HCT116 (cell line): ENCODE measurements around the gene STEAP4. TPM values are rescaled to one million over a fixed set of nuclear protein-coding genes. Genes with fewer than 3 reads are reported as not detected.

Experiments used
- ATAC-seq: fragments of 200-7000 bp; cut with Tn5 transposase; 2 replicates; pipeline ENCODE4 v1.9.1; 2020; ENCODE audit warnings: mild to moderate bottlenecking, moderate library complexity
- BruUV-seq: library from RNA; stranded (reverse); fragments of 400-500 nt; replicated peaks from 2 replicates; lab custom pipeline; 2021; lab: Mats Ljungman, UMichigan
- CTCF ChIA-PET: fragments of 300-600 bp; sonication (Branson Sonifier 250); formaldehyde crosslinking; loops from one replicate; lab custom pipeline; 2021; ENCODE audit warnings: antibody characterized with exemption; lab: Charles Lee
- POLR2A ChIA-PET: fragments of 300-600, 350-600 bp; sonication (Branson Sonifier 250); formaldehyde crosslinking; loops from one replicate; lab custom pipeline; 2021; ENCODE audit warnings: antibody characterized with exemption; lab: Charles Lee
- RAD21 ChIA-PET, 2 experiments: fragments of 300-600 bp; sonication (Branson Sonifier 250); formaldehyde crosslinking; loops; one replicate each; lab custom pipeline; 2023; ENCODE audit warnings: low total read pairs in 2 of 2; ENCODE audit not compliant: uncharacterized antibody in 2 of 2, unreplicated experiment in 2 of 2, low non-redundant PET in 1 of 2; lab: Charles Lee
- DNase-seq: peaks from one replicate; pipeline ENCODE4 v3.0.0-alpha.2; 2010; ENCODE audit warnings: low read depth, low spot score
- H2AFZ ChIP-seq: fragments of 200-600 bp; shearing (Covaris generic), sonication (generic); 2 replicates; pipeline ENCODE4 v1.6.1; 2017; ENCODE audit warnings: low read depth, mixed run types, mixed read lengths, antibody characterized with exemption, low read length; ENCODE audit not compliant: poor library complexity, severe bottlenecking
- H3K27ac ChIP-seq: 2 replicates; pipeline ENCODE4 v1.5.1; 2012; ENCODE audit warnings: low read depth, low read length
- H3K27me3 ChIP-seq: fragments of 200-600 bp; sonication (generic); 2 replicates; pipeline ENCODE4 v1.6.1; 2016; ENCODE audit warnings: mixed run types, low read length, mixed read lengths; ENCODE audit not compliant: insufficient read depth
- H3K36me3 ChIP-seq, 2 experiments: fragments of 200-500 bp in 1 of 2; fragments of 200-600 bp in 1 of 2; sonication (Bioruptor generic) in 1 of 2; sonication (generic) in 1 of 2; 2 replicates each; pipeline versions ENCODE4 v1.5.1 to v1.6.1; 2014 to 2016; ENCODE audit warnings: low read length in 2 of 2, inconsistent platforms in 1 of 2, mixed read lengths in 1 of 2, mixed run types in 1 of 2; ENCODE audit not compliant: insufficient read depth in 2 of 2, control insufficient read depth in 1 of 2
- H3K4me1 ChIP-seq, 2 experiments: fragments of 200-600 bp in 1 of 2; sonication (generic) in 1 of 2; 2 replicates each; pipeline versions ENCODE4 v1.5.1 to v1.6.1; 2012 to 2017; ENCODE audit warnings: low read length in 2 of 2, inconsistent platforms in 1 of 2, mild to moderate bottlenecking in 1 of 2, mixed read lengths in 1 of 2, mixed run types in 1 of 2, moderate library complexity in 1 of 2; ENCODE audit not compliant: insufficient read depth in 2 of 2, control insufficient read depth in 1 of 2
- H3K4me2 ChIP-seq: fragments of 200-600 bp; sonication (generic); 2 replicates; pipeline ENCODE4 v1.6.1; 2017; ENCODE audit warnings: mixed run types, low read length, mixed read lengths
- H3K4me3 ChIP-seq, 2 experiments: fragments of 200-600 bp in 1 of 2; sonication (generic) in 1 of 2; replicated peaks in 1 of 2; 2 replicates each; pipeline ENCODE4 v1.5.1; 2011 to 2016; ENCODE audit warnings: low read length in 2 of 2, control low read depth in 1 of 2, low read depth in 1 of 2, mild to moderate bottlenecking in 1 of 2, mixed read lengths in 1 of 2, mixed run types in 1 of 2
- H3K79me2 ChIP-seq: fragments of 200-600 bp; sonication (generic); 2 replicates; pipeline ENCODE4 v1.6.1; 2017; ENCODE audit warnings: mild to moderate bottlenecking, mixed run types, low read length, moderate library complexity, mixed read lengths; ENCODE audit not compliant: insufficient read depth
- H3K9ac ChIP-seq: fragments of 200-600 bp; sonication (generic); 2 replicates; pipeline ENCODE4 v1.6.1; 2016; ENCODE audit warnings: low read length, mixed read lengths
- H3K9me2 ChIP-seq: fragments of 200-600 bp; sonication (generic), shearing (Covaris generic); 2 replicates; pipeline ENCODE4 v1.6.1; 2017; ENCODE audit warnings: mixed run types, mild to moderate bottlenecking, moderate library complexity; ENCODE audit not compliant: insufficient read depth
- H3K9me3 ChIP-seq, 2 experiments: fragments of 200-500 bp in 1 of 2; fragments of 200-600 bp in 1 of 2; sonication (Bioruptor generic) in 1 of 2; sonication (generic) in 1 of 2; 2 replicates each; pipeline ENCODE4 v1.6.1; 2014 to 2017; ENCODE audit warnings: low read length in 2 of 2, mixed read lengths in 2 of 2, inconsistent platforms in 1 of 2, low read depth in 1 of 2, mild to moderate bottlenecking in 1 of 2, mixed run types in 1 of 2, moderate library complexity in 1 of 2; ENCODE audit not compliant: control insufficient read depth in 1 of 2, insufficient read depth in 1 of 2
- H4K20me1 ChIP-seq: fragments of 200-600 bp; sonication (generic), shearing (Covaris generic); 2 replicates; pipeline ENCODE4 v1.6.1; 2017; ENCODE audit warnings: mixed run types, mild to moderate bottlenecking, moderate library complexity; ENCODE audit not compliant: insufficient read depth
- EZH2phosphoT487 ChIP-seq: fragments of 200-600 bp; IDR thresholded peaks from 2 replicates; pipeline ENCODE4 v1.6.1; 2018; ENCODE audit warnings: antibody characterized with exemption, borderline replicate concordance
- POLR2A ChIP-seq: IDR thresholded peaks from 2 replicates; pipeline ENCODE4 v1.7.0; 2011; ENCODE audit warnings: borderline replicate concordance; ENCODE audit not compliant: insufficient read depth, insufficient read length; ENCODE audit errors: extremely low read depth
- SP1 ChIP-seq: IDR thresholded peaks from 2 replicates; pipeline ENCODE4 v1.6.1; 2012; ENCODE audit warnings: low read depth
- YY1 ChIP-seq: IDR thresholded peaks from 2 replicates; pipeline ENCODE4 v1.6.1; 2011; ENCODE audit warnings: low read length, low read depth, moderate library complexity, mild to moderate bottlenecking; ENCODE audit not compliant: insufficient replicate concordance; ENCODE audit errors: extremely low read depth
- ZNF274 ChIP-seq: fragments of 200-500 bp; sonication (Bioruptor generic); IDR thresholded peaks from 2 replicates; pipeline ENCODE4 v1.6.1; 2014; ENCODE audit warnings: mild to moderate bottlenecking, low read depth, low read length, inconsistent platforms
- intact Hi-C: fragments of 100-400 bp; cut with micrococcal nuclease; formaldehyde crosslinking; loops from 2 replicates; pipeline ENCODE4 v1.10.0; 2022
- total RNA-seq: library from RNA; stranded (reverse); gene quantifications from one replicate; pipeline ENCODE4 v1.2.1, GENCODE V29; 2021; ENCODE audit not compliant: unreplicated experiment

STEAP4 gene
- total RNA-seq, 1 experiment from 2014 or later, result 0.15 TPM

DNA sequence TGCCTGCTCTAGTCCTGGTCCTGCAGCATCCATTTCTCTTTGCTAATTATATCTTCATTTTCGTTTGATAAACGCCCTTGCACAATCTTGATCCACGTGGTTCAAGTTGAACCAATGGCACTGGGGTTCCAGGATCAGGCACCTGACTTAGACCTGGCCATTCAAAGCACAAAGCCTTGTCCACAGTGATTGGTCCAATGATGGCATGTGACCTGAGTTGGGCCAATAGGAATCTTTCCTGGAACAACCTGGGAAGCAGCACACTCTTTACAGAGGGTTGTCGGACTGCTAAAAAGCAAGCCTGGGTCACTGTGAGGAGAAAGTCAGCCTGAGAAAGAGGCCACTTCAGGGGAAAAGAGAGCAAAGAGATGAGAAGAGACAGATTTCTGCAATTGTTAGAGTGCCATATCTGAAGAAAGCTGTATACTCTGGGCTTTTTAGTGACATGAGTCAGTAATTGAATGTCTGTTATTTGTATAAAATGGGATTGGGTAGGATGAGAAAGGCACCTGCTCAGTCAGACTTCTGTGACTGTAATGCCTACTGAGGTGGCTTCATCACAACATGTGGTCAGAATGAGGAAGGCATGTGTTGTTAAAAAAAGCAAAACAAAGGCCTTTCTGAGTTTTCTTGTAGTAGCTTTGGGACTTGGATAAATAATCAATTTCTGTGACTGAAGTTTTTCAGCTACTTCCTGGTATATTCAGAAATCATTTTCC is 4.4 kb upstream of the STEAP4 start:
- RAD21 ChIA-PET, result no interaction called here
- H3K27me3 ChIP-seq, result no peaks in the 10 kb centered on the region
- H3K79me2 ChIP-seq, result no peaks in the 10 kb centered on the region
- no peak for TF ChIP-seq YY1
- TF ChIP-seq SP1, result no peak
- TF ChIP-seq EZH2phosphoT487, result no peak
- TF ChIP-seq POLR2A, result no peak
- POLR2A ChIA-PET, result no interaction called here
- no peaks in the 10 kb centered on the region for H3K9me2 ChIP-seq
- BruUV-seq, result no TSS peak
- H2AFZ ChIP-seq, result no peak overlapping the region
- H3K4me1 ChIP-seq, result peaks cover 0 to 8% of the 10 kb centered on the region in 2 experiments; a peak in 1 of 4 replicates
- H4K20me1 ChIP-seq, result no peaks in the 10 kb centered on the region
- H3K36me3 ChIP-seq, result no peaks in the 10 kb centered on the region
- H3K4me2 ChIP-seq, result no peak overlapping the region
- DNase-seq (no peak), ATAC-seq (no peak; the same call in 1 of the 2 replicates)
- no peak overlapping the region for H3K27ac ChIP-seq
- H3K9ac ChIP-seq, result no peak overlapping the region
- no peak overlapping the region for H3K4me3 ChIP-seq
- CTCF ChIA-PET, result no interaction called here
- intact Hi-C loops, result no loop called here
- H3K9me3 ChIP-seq, result no peaks in the 10 kb centered on the region

DNA sequence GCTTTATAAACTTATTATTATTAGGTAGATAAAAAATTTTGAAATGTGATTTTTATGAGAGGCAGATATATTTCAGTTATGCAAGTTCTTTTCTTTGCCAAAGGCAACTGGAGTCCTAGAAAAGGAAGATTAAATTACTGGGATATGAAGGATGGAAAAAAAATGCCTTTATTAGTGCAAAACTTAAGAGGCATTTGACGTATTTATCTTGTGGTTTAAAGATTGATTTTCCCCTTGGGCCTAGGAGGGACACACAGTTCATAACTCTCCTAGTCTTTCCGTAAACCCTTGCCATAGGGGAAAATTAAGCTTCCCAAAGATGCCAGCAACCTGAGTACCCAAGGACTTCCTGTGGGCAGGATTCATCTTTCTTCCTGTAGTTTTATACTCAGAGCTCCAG is 3.1 kb upstream of the STEAP4 start:
- Histone ChIP-seq H3K9ac (no peak overlapping the region), H3K9me3 (no peaks in the 10 kb centered on the region), H3K9me2 (no peaks in the 10 kb centered on the region), H2AFZ (no peak overlapping the region), H4K20me1 (no peaks in the 10 kb centered on the region), H3K4me2 (no peak overlapping the region), H3K4me3 (no peak overlapping the region), H3K36me3 (no peaks in the 10 kb centered on the region), H3K27me3 (no peaks in the 10 kb centered on the region)
- ATAC-seq (no peak), DNase-seq (no peak)
- no TSS peak for BruUV-seq
- RAD21 ChIA-PET, result no interaction called here
- POLR2A ChIA-PET, result no interaction called here
- no peak for TF ChIP-seq ZNF274
- TF ChIP-seq, all 23 proteins: peak for 0
- H3K4me1 ChIP-seq, result peaks cover 0 to 8% of the 10 kb centered on the region in 2 experiments; a peak in 1 of 4 replicates
- no peak overlapping the region for H3K27ac ChIP-seq
- no peaks in the 10 kb centered on the region for H3K79me2 ChIP-seq
- CTCF ChIA-PET, result no interaction called here
- intact Hi-C loops, result no loop called here
